GM12878 (cell line): Measurements from ENCODE around the gene ALB. TPM values are rescaled to one million over a fixed set of nuclear protein-coding genes. Genes with fewer than 3 reads are reported as not detected.
"Not testable (repeated sequence)": the region's sequence is repeated elsewhere in the genome, so short reads cannot be mapped to it uniquely, and the experiment has no call there.

Source experiments
- ATAC-seq: fragments of 200-7000 bp; cut with Tn5 transposase; 3 replicates; pipeline ENCODE4 v1.9.1; 2020; ENCODE audit warnings: mild to moderate bottlenecking, moderate library complexity
- BruUV-seq: library from RNA; stranded (reverse); fragments of 400-500 nt; replicated peaks from 2 replicates; lab custom pipeline; 2021; lab: Mats Ljungman, UMichigan
- CTCF ChIA-PET: fragments of 300-600 bp; sonication (Branson Sonifier 250); formaldehyde crosslinking; extraction: SDS; loops from one replicate; lab custom pipeline; 2021; ENCODE audit warnings: inconsistent platforms; lab: Yijun Ruan, JAX
- POLR2A ChIA-PET: fragments of 350-600 bp; formaldehyde crosslinking; extraction: SDS; loops from one replicate; lab custom pipeline; 2021; ENCODE audit warnings: inconsistent platforms; lab: Charles Lee
- RAD21 ChIA-PET: fragments of 300-600 bp; sonication (Branson Sonifier 250); formaldehyde crosslinking; loops from one replicate; lab custom pipeline; 2023; ENCODE audit warnings: antibody characterized with exemption; ENCODE audit not compliant: unreplicated experiment; lab: Charles Lee
- SMC1A ChIA-PET: fragments of 300-600 bp; sonication (Branson Sonifier 250); formaldehyde crosslinking; loops from one replicate; lab custom pipeline; 2023; ENCODE audit not compliant: unreplicated experiment, uncharacterized antibody; lab: Charles Lee
- DNase-seq: peaks from one replicate; pipeline ENCODE4 v3.0.0-alpha.2; 2011; ENCODE audit warnings: low read depth, low spot score
- FAIRE-seq: peaks from 3 replicates; lab custom pipeline; 2011; peaks lifted over from hg19 to GRCh38; lab: Jason Lieb, UNC
- H2AFZ ChIP-seq: 2 replicates; pipeline ENCODE4 v1.6.0; 2011; ENCODE audit warnings: low read depth, low read length, control low read depth; ENCODE audit not compliant: control insufficient read depth
- H3K27ac ChIP-seq: 2 replicates; pipeline ENCODE4 v1.5.1; 2011; ENCODE audit warnings: control low read depth; ENCODE audit not compliant: control insufficient read depth, insufficient read depth
- H3K27me3 ChIP-seq, 2 experiments: replicated peaks in 1 of 2; 2 replicates each; pipeline versions ENCODE4 v1.6.0 to v1.6.1; 2011; ENCODE audit warnings: low read length in 1 of 2; ENCODE audit not compliant: control insufficient read depth in 2 of 2, insufficient read depth in 2 of 2
- H3K36me3 ChIP-seq, 2 experiments: 2 replicates each; pipeline ENCODE4 v1.5.1; 2011; ENCODE audit warnings: low read length in 1 of 2; ENCODE audit not compliant: control insufficient read depth in 2 of 2, insufficient read depth in 2 of 2
- H3K4me1 ChIP-seq: 2 replicates; pipeline ENCODE4 v1.6.1; 2011; ENCODE audit warnings: mild to moderate bottlenecking, low read length, moderate library complexity, mixed read lengths; ENCODE audit not compliant: control insufficient read depth, insufficient read depth
- H3K4me2 ChIP-seq: 2 replicates; pipeline ENCODE4 v1.6.0; 2011; ENCODE audit warnings: control low read depth; ENCODE audit not compliant: control insufficient read depth, insufficient read depth
- H3K4me3 ChIP-seq: fragments of 200-600 bp; sonication (generic); 2 replicates; pipeline ENCODE4 v1.5.1; 2016
- H3K79me2 ChIP-seq: 2 replicates; pipeline ENCODE4 v1.6.0; 2011; ENCODE audit warnings: low read length; ENCODE audit not compliant: control insufficient read depth, insufficient read depth
- H3K9ac ChIP-seq: 2 replicates; pipeline ENCODE4 v1.8.0; 2011; ENCODE audit warnings: low read length, control low read depth, mixed read lengths; ENCODE audit not compliant: control insufficient read depth, insufficient read depth
- H3K9me3 ChIP-seq: replicated peaks from 3 replicates; pipeline ENCODE4 v1.5.1; 2011; ENCODE audit warnings: mild to moderate bottlenecking, low read length; ENCODE audit not compliant: control insufficient read depth, insufficient read depth
- H4K20me1 ChIP-seq: 2 replicates; pipeline ENCODE4 v1.6.0; 2011; ENCODE audit not compliant: control insufficient read depth, insufficient read depth
- ATF3 ChIP-seq: IDR thresholded peaks from 2 replicates; pipeline ENCODE4 v1.6.1; 2011; ENCODE audit warnings: low read depth, mild to moderate bottlenecking, low read length, moderate library complexity, borderline replicate concordance; ENCODE audit errors: extremely low read depth
- DPF2 ChIP-seq: fragments of 450-650 bp; IDR thresholded peaks from 2 replicates; pipeline ENCODE4 v1.6.1; 2017; ENCODE audit warnings: mild to moderate bottlenecking
- FOXK2 ChIP-seq: fragments of 450-650 bp; IDR thresholded peaks from 2 replicates; pipeline ENCODE4 v1.6.1; 2017; ENCODE audit warnings: mild to moderate bottlenecking, moderate library complexity
- IRF4 ChIP-seq: IDR thresholded peaks from 2 replicates; pipeline ENCODE4 v1.6.1; 2011; ENCODE audit warnings: low read depth, low read length
- JUNB ChIP-seq: IDR thresholded peaks from 2 replicates; pipeline ENCODE4 v1.6.1; 2016; ENCODE audit warnings: antibody characterized with exemption, mild to moderate bottlenecking
- MAX ChIP-seq: IDR thresholded peaks from 2 replicates; pipeline ENCODE4 v1.6.1; 2012; ENCODE audit warnings: low read depth, low read length, improper control_type of control experiment
- MTA2 ChIP-seq: fragments of 450-650 bp; IDR thresholded peaks from 2 replicates; pipeline ENCODE4 v1.6.1; 2016; ENCODE audit warnings: low read depth, mild to moderate bottlenecking, moderate library complexity
- NRF1 ChIP-seq: conservative IDR thresholded peaks from 2 replicates; pipeline ENCODE4 v1.6.1; 2011; ENCODE audit warnings: mild to moderate bottlenecking, low read depth, low read length, improper control_type of control experiment
- RBBP5 ChIP-seq: fragments of 200-600 bp; sonication (generic); conservative IDR thresholded peaks from 2 replicates; pipeline ENCODE4 v1.6.1; 2016
- RFX5 ChIP-seq: IDR thresholded peaks from 2 replicates; pipeline ENCODE4 v1.6.1; 2011; ENCODE audit warnings: low read depth, low read length, improper control_type of control experiment
- SKIL ChIP-seq: fragments of 450-650 bp; IDR thresholded peaks from 2 replicates; pipeline ENCODE4 v1.6.1; 2017; ENCODE audit warnings: mild to moderate bottlenecking, low read depth, inconsistent platforms; ENCODE audit not compliant: poor library complexity, severe bottlenecking
- TBL1XR1 ChIP-seq: IDR thresholded peaks from 2 replicates; pipeline ENCODE4 v1.6.1; 2012; ENCODE audit warnings: low read depth, low read length, improper control_type of control experiment
- WGBS: methylation state at CpG from one replicate; pipeline ENCODE4 v1.1.6; 2016; ENCODE audit warnings: low lambda C conversion rate; ENCODE audit not compliant: insufficient replicate concordance, insufficient coverage; ENCODE audit errors: missing lambda C conversion rate; 5-methylcytosine and 5-hydroxymethylcytosine counted together
- in situ Hi-C: fragments of 300-500 bp; cut with MboI; formaldehyde crosslinking; loops from 9 replicates; pipeline ENCODE4 v1.14.3; 2018; ENCODE audit warnings: mixed read lengths
- intact Hi-C: fragments of 100-400 bp; cut with micrococcal nuclease; formaldehyde crosslinking; loops from one replicate; pipeline ENCODE4 v1.14.2; 2022; ENCODE audit not compliant: unreplicated experiment
- polyA plus RNA-seq, 11 experiments: library from polyadenylated mRNA; depleted of rRNA in 4 of 11; unstranded in 6 of 11; stranded (reverse) in 5 of 11; fragments of >200 nt; fragmentation: Nextera tagmentation in 4 of 11; fragmentation: Illumina TruSeq in 1 of 11; extraction: Ambion mirVana in 4 of 11; extraction: Trizol in 1 of 11; gene quantifications; 1 replicate in 1 of 11; 2 replicates in 10 of 11; pipeline versions ENCODE4 v1.2.1 to v1.2.3, GENCODE V29; 2011 to 2016; ENCODE audit warnings: inconsistent platforms in 2 of 11, missing spikeins in 2 of 11, low read depth in 1 of 11
- total RNA-seq, 4 experiments: library from RNA; depleted of rRNA in 3 of 4; stranded (reverse); fragments of >200 nt in 3 of 4; fragmentation: Illumina TruSeq in 1 of 4; extraction: Trizol in 1 of 4; gene quantifications; 2 replicates each; pipeline versions ENCODE4 v1.2.1 to v1.2.3, GENCODE V29; 2013 to 2021

The ALB gene
- total and polyA plus RNA-seq, 10 of the 15 experiments (the other 5 are each of a cell fraction or from before 2014, with no cell fraction given) = 0.05 to 29.0 TPM; not detected in 8

GRCh38 chr4:73388887-73389286 lies 15.2 kb upstream of the ALB start:
- intact Hi-C loops (no loop called here), in situ Hi-C loops (no loop called here)
- TF ChIP-seq RFX5 (no peak), NRF1 (no peak), RBBP5 (no peak), MAX (no peak), IRF4 (no peak), DPF2 (no peak), MTA2 (no peak), TBL1XR1 (no peak), FOXK2 (no peak), SKIL (no peak), ATF3 (no peak), JUNB (no peak)
- ChIA-PET CTCF (no interaction called here), SMC1A (no interaction called here), RAD21 (no interaction called here), POLR2A (no interaction called here)
- WGBS = 88% methylated on average over 1 of the region's 1 CpG
- DNase-seq = no peak
- BruUV-seq = no TSS peak
- Histone ChIP-seq H4K20me1 (no peaks in the 10 kb centered on the region), H3K4me2 (no peak overlapping the region), H2AFZ (no peak overlapping the region), H3K79me2 (no peaks in the 10 kb centered on the region), H3K9me3 (no peaks in the 10 kb centered on the region), H3K4me1 (no peaks in the 10 kb centered on the region), H3K9ac (no peak overlapping the region), H3K27me3 (no peaks in the 10 kb centered on the region), H3K36me3 (no peaks in the 10 kb centered on the region), H3K27ac (no peak overlapping the region), H3K4me3 (no peak overlapping the region)
- no peak for FAIRE-seq
- ATAC-seq = no peak

GRCh38 chr4:73389663-73390062 lies 14.4 kb upstream of the ALB start:
- H2AFZ ChIP-seq, H3K9ac ChIP-seq, H3K27ac ChIP-seq, DNase-seq, H3K36me3 ChIP-seq, ATAC-seq, H4K20me1 ChIP-seq, POLR2A ChIA-PET, H3K4me3 ChIP-seq, intact Hi-C loops, RAD21 ChIA-PET, SMC1A ChIA-PET, H3K4me1 ChIP-seq, H3K27me3 ChIP-seq, BruUV-seq, H3K79me2 ChIP-seq, FAIRE-seq, H3K9me3 ChIP-seq, in situ Hi-C loops, H3K4me2 ChIP-seq: not testable (repeated sequence)
- 15% methylated on average over 2 of the region's 2 CpGs for WGBS
- CTCF ChIA-PET = interaction anchor here (1.2 kb wide), 1 partner anchor 10 kb away, joined by 3 read pairs; no protein-coding TSS in a partner anchor
